IMR-90 (cell line): Measurements from ENCODE around the gene CEACAM3.

Experiments
- BHLHE40 ChIP-seq: fragments of 150-350 bp; IDR thresholded peaks from 2 replicates; pipeline ENCODE4 v1.6.1; 2016; ENCODE audit warnings: mild to moderate bottlenecking, low read depth, low read length
- CHD1 ChIP-seq: IDR thresholded peaks from 2 replicates; pipeline ENCODE4 v1.6.1; 2012; ENCODE audit warnings: low read depth, low read length, improper control_type of control experiment
- CTCF ChIP-seq: conservative IDR thresholded peaks from 2 replicates; pipeline ENCODE4 v1.5.1; 2012; ENCODE audit warnings: mild to moderate bottlenecking, low read depth, low read length, improper control_type of control experiment
- ELK1 ChIP-seq: fragments of 150-350 bp; IDR thresholded peaks from 2 replicates; pipeline ENCODE4 v1.6.1; 2016; ENCODE audit warnings: low read depth, mild to moderate bottlenecking, low read length, moderate library complexity, borderline replicate concordance
- FOS ChIP-seq: fragments of 150-350 bp; IDR thresholded peaks from 2 replicates; pipeline ENCODE4 v1.6.1; 2016; ENCODE audit warnings: low read depth, low read length
- MAFK ChIP-seq: IDR thresholded peaks from 2 replicates; pipeline ENCODE4 v1.6.1; 2012; ENCODE audit warnings: low read depth, low read length, improper control_type of control experiment
- MAZ ChIP-seq: IDR thresholded peaks from 2 replicates; pipeline ENCODE4 v1.6.1; 2012; ENCODE audit warnings: low read depth, mild to moderate bottlenecking, low read length, improper control_type of control experiment, moderate library complexity, borderline replicate concordance
- MXI1 ChIP-seq: IDR thresholded peaks from 2 replicates; pipeline ENCODE4 v1.6.1; 2012; ENCODE audit warnings: low read depth, mild to moderate bottlenecking, low read length, moderate library complexity, borderline replicate concordance
- NFE2L2 ChIP-seq: fragments of 150-350 bp; IDR thresholded peaks from 2 replicates; pipeline ENCODE4 v1.6.1; 2016; ENCODE audit warnings: low read depth, mild to moderate bottlenecking, low read length
- POLR2A ChIP-seq: IDR thresholded peaks from 2 replicates; pipeline ENCODE4 v1.6.1; 2012; ENCODE audit warnings: mild to moderate bottlenecking, low read depth, low read length
- RAD21 ChIP-seq: IDR thresholded peaks from 2 replicates; pipeline ENCODE4 v1.6.1; 2012; ENCODE audit warnings: low read length, improper control_type of control experiment
- SMC3 ChIP-seq: fragments of 150-350 bp; IDR thresholded peaks from 2 replicates; pipeline ENCODE4 v1.6.1; 2016; ENCODE audit warnings: low read depth, mild to moderate bottlenecking, antibody characterized with exemption, low read length, moderate library complexity
- USF2 ChIP-seq: fragments of 150-350 bp; IDR thresholded peaks from 2 replicates; pipeline ENCODE4 v1.6.1; 2017; ENCODE audit warnings: mild to moderate bottlenecking, antibody characterized with exemption, low read length, low read depth

- no peak for TF ChIP-seq POLR2A
- peak; percentile 45 for TF ChIP-seq CTCF
- TF ChIP-seq SMC3 = no peak
- TF ChIP-seq ELK1 = no peak
- no peak for TF ChIP-seq MXI1
- TF ChIP-seq NFE2L2 = no peak
- TF ChIP-seq BHLHE40 = no peak
- TF ChIP-seq CHD1 = no peak
- no peak for TF ChIP-seq MAFK
- no peak for TF ChIP-seq USF2
- no peak for TF ChIP-seq FOS
- TF ChIP-seq MAZ = no peak
- TF ChIP-seq RAD21 = peak; percentile 7; the same call in 1 of the 2 replicates
Observed at GRCh38 chr19:41753936-41754529, 42.4 kb upstream of the CEACAM3 start.
